Ovary (tissue), 9 donors: Measurements from ENCODE around the gene ANO1. TPM values are rescaled to one million over a fixed set of nuclear protein-coding genes. Genes with fewer than 3 reads are reported as not detected.

Experiments used
- DNase-seq, 5 donors: peaks; one replicate each; pipeline ENCODE4 v3.0.0-alpha.2; 2019 to 2020
- H3K27ac ChIP-seq, 2 donors: fragments of 200-600 bp; one replicate each; pipeline versions ENCODE4 v1.5.1 to v1.8.0; 2019 to 2022
- H3K27me3 ChIP-seq: fragments of 200-600 bp; one replicate; pipeline ENCODE4 v1.8.0; 2022
- H3K36me3 ChIP-seq: fragments of 200-600 bp; sonication (generic); one replicate; pipeline ENCODE4 v1.5.1; 2019
- H3K4me1 ChIP-seq: one replicate; pipeline ENCODE4 v1.8.1; 2013; ENCODE audit warnings: mild to moderate bottlenecking, moderate library complexity; ENCODE audit not compliant: insufficient read depth
- H3K4me3 ChIP-seq: fragments of 200-600 bp; sonication (generic); one replicate; pipeline ENCODE4 v1.5.1; 2017
- H3K9me3 ChIP-seq, 2 donors: fragments of 200-600 bp in 1 of 2; sonication (generic) in 1 of 2; one replicate each; pipeline versions ENCODE4 v1.5.1 to v1.8.1; 2013 to 2019; ENCODE audit warnings: mild to moderate bottlenecking in 1 of 2, moderate library complexity in 1 of 2
- EP300 ChIP-seq: sonication (generic); formaldehyde crosslinking; IDR thresholded peaks from one replicate; pipeline ENCODE4 v1.6.1; 2017; ENCODE audit warnings: antibody characterized with exemption
- POLR2A ChIP-seq: fragments of 450-650 bp; IDR thresholded peaks from one replicate; pipeline ENCODE4 v1.6.1; 2017; ENCODE audit warnings: antibody characterized with exemption, mild to moderate bottlenecking, moderate library complexity
- WGBS, 3 donors: extraction: QIAGEN DNeasy Blood & Tissue Kit in 1 of 3; methylation state at CpG; one replicate each; pipeline versions ENCODE4 v1.1.5 to v1.1.7; 2013 to 2017; 5-methylcytosine and 5-hydroxymethylcytosine counted together
- intact Hi-C, 4 donors: fragments of 100-400 bp; cut with DNase I; formaldehyde crosslinking; loops; one replicate each; pipeline versions ENCODE4 v1.11.0 to v1.15.1; 2022 to 2023
- polyA plus RNA-seq, 2 donors: library from polyadenylated mRNA; stranded (reverse); fragments of 200-250 nt in 1 of 2; fragments of 350-450 nt in 1 of 2; fragmentation: Illumina TruSeq in 1 of 2; extraction: RNeasy Lipid Tissue Mini Kit (QIAGEN cat#74804) in 1 of 2; gene quantifications; one replicate each; pipeline ENCODE4 v1.2.3, GENCODE V29; 2013 to 2014
- total RNA-seq, 7 donors: library from RNA; depleted of rRNA in 2 of 7; stranded (reverse); fragments of >200 nt in 2 of 7; fragmentation: NEBNext Ultra II Directional in 3 of 7; extraction: Animal tissue kit (Norgen Biotek cat#: 25700) in 3 of 7; gene quantifications; one replicate each; pipeline versions ENCODE4 v1.1.0 to v1.2.4, GENCODE V29; 2016 to 2023
- TF ChIP-seq, protein P1 (sequence below), 3 donors: fragments of 450-650 bp in 2 of 3; fragments of 200-600 bp in 1 of 3; IDR thresholded peaks; one replicate each; pipeline versions ENCODE4 v1.5.1 to v1.8.0; 2016 to 2022; ENCODE audit warnings: antibody characterized with exemption in 3 of 3, mild to moderate bottlenecking in 1 of 3
- donor health status: DM: no; HTN: no; CAD: no; lungs with moderate emphysema.
- donor health status: DM: no; HTN: no; CAD: no.
- donor health status: Bipolar disorder and iron deficiency.
- donor health status: DM: yes; HTN: yes; CAD: no.
- donor health status: DM: no; HTN: no; CAD: no.
- donor health status: DM: yes; HTN: yes; CAD: no.

ANO1 gene
- total and polyA plus RNA-seq, 9 donors, result 1.7 to 59.1 (median 8.6) TPM

DNA sequence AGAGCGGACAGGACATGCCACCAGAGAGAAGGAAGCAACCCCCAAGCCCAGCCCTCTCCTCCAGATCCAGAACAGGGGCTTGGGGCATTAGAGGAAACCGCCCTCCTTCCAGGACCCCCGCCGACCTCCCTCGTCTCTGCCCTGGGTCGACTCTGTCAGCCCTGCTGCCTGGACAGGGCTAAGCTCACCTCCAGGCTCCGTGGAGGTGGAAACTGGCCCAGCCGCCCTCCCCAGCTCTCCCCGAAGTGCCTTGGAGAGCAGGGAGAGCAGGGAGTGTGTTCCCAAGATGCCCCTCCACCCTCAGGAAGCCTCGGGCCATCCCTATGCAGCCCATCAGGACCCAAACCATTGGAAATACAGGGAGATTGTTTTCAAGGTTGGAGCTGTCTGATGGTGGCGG, 26.8 kb downstream of the ANO1 start:
- H3K27me3 ChIP-seq, result no peaks in the 10 kb centered on the region
- TF ChIP-seq EP300, result no peak
- TF ChIP-seq, protein P1, sequence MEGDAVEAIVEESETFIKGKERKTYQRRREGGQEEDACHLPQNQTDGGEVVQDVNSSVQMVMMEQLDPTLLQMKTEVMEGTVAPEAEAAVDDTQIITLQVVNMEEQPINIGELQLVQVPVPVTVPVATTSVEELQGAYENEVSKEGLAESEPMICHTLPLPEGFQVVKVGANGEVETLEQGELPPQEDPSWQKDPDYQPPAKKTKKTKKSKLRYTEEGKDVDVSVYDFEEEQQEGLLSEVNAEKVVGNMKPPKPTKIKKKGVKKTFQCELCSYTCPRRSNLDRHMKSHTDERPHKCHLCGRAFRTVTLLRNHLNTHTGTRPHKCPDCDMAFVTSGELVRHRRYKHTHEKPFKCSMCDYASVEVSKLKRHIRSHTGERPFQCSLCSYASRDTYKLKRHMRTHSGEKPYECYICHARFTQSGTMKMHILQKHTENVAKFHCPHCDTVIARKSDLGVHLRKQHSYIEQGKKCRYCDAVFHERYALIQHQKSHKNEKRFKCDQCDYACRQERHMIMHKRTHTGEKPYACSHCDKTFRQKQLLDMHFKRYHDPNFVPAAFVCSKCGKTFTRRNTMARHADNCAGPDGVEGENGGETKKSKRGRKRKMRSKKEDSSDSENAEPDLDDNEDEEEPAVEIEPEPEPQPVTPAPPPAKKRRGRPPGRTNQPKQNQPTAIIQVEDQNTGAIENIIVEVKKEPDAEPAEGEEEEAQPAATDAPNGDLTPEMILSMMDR (IDR thresholded peaks at IDR 0.05), result no peak
- no peak for TF ChIP-seq POLR2A
- DNase-seq, result no peak
- intact Hi-C loops, result no loop called here
- H3K9me3 ChIP-seq, result no peaks in the 10 kb centered on the region
- H3K4me1 ChIP-seq, result no peaks in the 10 kb centered on the region
- WGBS, 3 donors, result 75 to 82% (median 79%) methylated on average over 11 of the region's 11 CpGs
- no peak overlapping the region for H3K27ac ChIP-seq
- no peaks in the 10 kb centered on the region for H3K36me3 ChIP-seq
- no peak overlapping the region for H3K4me3 ChIP-seq

DNA sequence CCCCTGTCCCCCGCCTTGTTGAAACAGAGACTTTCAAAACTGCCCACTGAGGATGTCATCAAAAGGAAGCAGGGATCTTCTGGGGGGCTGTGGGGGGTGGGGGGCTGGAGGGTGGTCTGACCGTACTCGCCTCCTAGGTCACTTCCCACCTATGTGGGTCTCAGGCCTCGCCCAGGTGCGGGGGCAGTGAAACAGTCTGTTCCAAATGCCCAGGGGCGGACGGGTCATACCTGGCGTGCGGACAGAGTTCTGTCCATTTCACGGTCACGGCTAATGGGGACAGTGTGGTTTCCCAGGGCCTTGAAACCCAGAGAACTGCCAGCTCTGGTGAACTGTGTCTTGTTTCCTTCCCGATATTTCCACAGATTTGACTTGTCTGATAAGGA, 27.2 kb downstream of the ANO1 start:
- 87 to 93% (median 92%) methylated on average over 12 of the region's 12 CpGs for WGBS, 3 donors
- Histone ChIP-seq H3K27me3 (no peaks in the 10 kb centered on the region), H3K36me3 (no peaks in the 10 kb centered on the region), H3K9me3 (no peaks in the 10 kb centered on the region), H3K4me1 (no peaks in the 10 kb centered on the region), H3K27ac (no peak overlapping the region), H3K4me3 (no peak overlapping the region)
- intact Hi-C loops, result no loop called here
- no peak for DNase-seq
- TF ChIP-seq EP300 (no peak), POLR2A (no peak)

DNA sequence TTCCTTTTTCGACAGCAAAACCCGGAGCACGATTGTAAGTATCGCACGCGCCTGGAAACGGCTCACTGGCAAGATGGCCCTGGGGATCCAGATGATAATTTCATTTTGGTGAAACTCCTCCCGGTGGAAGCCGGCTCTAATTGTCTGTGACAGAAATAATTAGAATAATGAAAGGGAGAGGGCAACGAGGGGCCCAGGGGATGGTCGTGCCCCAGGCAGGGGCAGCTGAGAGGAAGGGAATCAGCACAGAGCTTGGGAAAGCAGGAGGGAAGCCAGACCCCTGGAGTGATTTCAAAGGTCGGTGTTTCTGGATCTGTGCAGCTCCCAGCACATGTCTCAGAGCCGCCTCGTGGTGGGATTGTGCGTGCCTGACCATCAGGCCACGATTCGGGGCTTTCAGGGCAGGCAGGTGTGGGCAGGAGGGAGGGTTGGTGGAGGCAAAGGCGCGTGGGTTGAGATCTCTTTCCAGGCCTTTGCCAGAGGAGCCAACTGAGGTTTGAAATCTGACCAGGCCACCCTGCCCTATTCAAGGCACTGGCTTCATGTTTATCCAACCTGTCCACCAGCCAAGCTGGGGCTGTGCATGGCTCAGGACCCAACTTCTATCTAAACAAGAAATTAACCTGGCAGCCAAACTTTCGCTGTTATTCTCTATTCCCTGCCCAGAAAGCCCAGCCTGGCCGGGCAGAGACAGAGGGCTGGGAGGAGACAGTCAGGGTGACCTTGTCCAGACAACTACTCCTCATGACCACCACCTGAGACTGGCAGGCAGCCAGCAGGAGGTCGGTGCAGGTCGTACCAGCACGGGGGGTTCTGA, 27.8 kb downstream of the ANO1 start:
- Histone ChIP-seq H3K4me3 (no peak overlapping the region), H3K9me3 (no peaks in the 10 kb centered on the region), H3K36me3 (no peaks in the 10 kb centered on the region), H3K27me3 (no peaks in the 10 kb centered on the region), H3K4me1 (no peaks in the 10 kb centered on the region), H3K27ac (no peak overlapping the region)
- TF ChIP-seq EP300 (no peak), POLR2A (no peak)
- TF ChIP-seq, protein P1 (IDR thresholded peaks at IDR 0.05), result no peak
- WGBS, 3 donors, result 47 to 51% (median 51%) methylated on average over 21 to 24 of the region's 24 CpGs
- intact Hi-C loops, result no loop called here
- DNase-seq, result no peak

DNA sequence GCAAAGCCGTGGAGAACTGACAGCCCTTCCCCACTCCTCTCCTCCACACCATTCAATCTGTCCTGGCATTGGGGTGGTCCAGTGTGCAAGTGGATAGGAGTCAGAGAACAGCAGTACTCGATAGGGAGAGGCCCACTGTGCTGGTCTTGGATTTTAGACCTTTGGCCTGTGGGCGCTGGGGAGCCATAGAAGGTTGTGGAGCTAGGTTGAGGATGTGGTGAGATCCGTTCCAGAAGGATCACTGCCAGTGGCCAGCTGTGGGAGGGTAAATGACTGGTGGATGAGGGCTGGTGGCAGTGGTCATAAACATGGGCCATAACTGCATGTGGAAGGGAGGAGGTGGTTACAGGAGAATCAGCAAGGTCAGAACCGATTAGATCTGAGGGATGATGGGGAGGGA, 28.6 kb downstream of the ANO1 start:
- Histone ChIP-seq H3K9me3 (no peaks in the 10 kb centered on the region), H3K27ac (no peak overlapping the region), H3K27me3 (no peaks in the 10 kb centered on the region), H3K4me1 (no peaks in the 10 kb centered on the region), H3K36me3 (no peaks in the 10 kb centered on the region), H3K4me3 (no peak overlapping the region)
- WGBS, 3 donors, result 59 to 69% (median 60%) methylated on average over 5 of the region's 5 CpGs
- intact Hi-C loops, result no loop called here
- no peak for TF ChIP-seq EP300
- TF ChIP-seq, protein P1 (IDR thresholded peaks at IDR 0.05), result no peak
- no peak for TF ChIP-seq POLR2A
- DNase-seq, result no peak

DNA sequence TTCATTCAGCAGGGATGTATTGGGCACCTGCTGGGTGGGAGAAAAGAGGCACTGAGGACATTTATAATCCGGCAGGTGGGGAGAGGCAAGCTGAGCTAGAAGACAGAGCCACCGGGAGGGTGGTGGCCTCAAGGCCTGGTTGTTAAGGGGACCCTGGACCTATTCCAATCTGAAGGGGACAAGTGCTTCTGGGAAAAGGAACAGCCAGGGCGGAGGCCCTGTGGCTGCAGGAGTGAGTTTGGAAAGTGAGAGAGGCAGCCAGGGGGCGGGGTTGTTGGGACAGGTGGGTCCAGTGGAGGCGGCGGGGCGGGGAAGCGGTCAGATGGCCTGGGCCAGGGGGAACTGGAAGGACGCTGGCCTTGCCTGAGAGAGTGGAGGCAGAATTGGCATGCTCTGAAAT, 29.1 kb downstream of the ANO1 start:
- no peak overlapping the region for H3K27ac ChIP-seq
- no peaks in the 10 kb centered on the region for H3K4me1 ChIP-seq
- WGBS, 3 donors, result 52 to 84% (median 83%) methylated on average over 6 to 9 of the region's 9 CpGs
- no peaks in the 10 kb centered on the region for H3K9me3 ChIP-seq
- intact Hi-C loops, result no loop called here
- no peak overlapping the region for H3K4me3 ChIP-seq
- H3K36me3 ChIP-seq, result no peaks in the 10 kb centered on the region
- TF ChIP-seq POLR2A (no peak), EP300 (no peak)
- TF ChIP-seq, protein P1 (IDR thresholded peaks at IDR 0.05), result no peak
- H3K27me3 ChIP-seq, result no peaks in the 10 kb centered on the region
- DNase-seq, result no peak
